ENCODE results near the gene CEP192.

CEP192 gene

DNA sequence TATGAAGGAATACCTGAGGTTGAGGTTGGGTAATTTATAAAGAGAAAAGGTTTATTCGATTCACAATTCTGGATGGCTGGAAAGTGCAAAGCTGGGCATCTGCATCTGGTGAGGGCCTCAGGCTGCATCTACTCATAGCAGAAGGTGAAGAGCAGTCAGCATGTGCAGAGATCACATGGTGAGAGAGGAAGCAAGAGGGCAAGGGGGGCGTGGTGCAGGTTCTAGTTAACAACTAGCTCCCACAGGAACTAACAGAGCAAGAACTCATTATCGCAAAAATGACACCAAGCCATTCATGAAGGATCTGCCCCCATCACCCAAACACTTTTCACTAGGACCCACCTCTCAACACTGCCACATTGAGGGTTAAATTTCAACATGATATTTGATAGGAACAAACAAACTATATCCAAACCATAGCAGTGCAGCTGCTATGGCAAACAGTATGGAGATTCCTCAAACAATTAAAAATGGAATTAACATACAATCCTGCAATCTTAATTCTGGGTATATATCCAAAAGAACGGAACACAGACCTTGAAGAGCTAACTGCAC is 154.6 kb downstream of the CEP192 start:
- TF ChIP-seq CTCF (conservative IDR thresholded peaks at IDR 0.05), result no peak
- H3K27ac ChIP-seq, result no peak overlapping the region

- H3K27ac ChIP-seq, result peak overlapping the region; percentile 19; the same call in 1 of the 2 replicates
- TF ChIP-seq CTCF (conservative IDR thresholded peaks at IDR 0.05), result no peak
Observed at GRCh38 chr18:13147130-13147529, 156.0 kb downstream of the CEP192 start.

DNA sequence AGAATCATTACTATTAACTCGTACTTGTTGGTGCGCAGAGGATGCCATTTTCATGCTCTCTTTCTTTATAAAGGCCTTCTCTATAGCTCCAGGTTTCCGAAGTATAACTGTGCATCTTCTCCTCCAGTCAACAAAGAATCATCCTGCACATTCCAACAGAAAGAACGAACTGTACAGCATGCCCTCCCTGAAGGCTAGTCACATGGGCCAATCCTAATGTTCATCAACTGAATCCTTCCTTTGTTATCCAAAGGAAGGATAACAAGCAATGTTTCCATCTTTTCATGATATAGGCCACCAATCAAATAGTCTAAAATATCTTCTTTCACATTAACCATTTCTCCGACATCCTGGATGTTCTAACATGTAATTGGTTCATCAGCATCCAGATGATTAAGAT is 160.5 kb downstream of the CEP192 start:
- no peak for TF ChIP-seq CTCF (conservative IDR thresholded peaks at IDR 0.05)
- H3K27ac ChIP-seq, result no peak overlapping the region

DNA sequence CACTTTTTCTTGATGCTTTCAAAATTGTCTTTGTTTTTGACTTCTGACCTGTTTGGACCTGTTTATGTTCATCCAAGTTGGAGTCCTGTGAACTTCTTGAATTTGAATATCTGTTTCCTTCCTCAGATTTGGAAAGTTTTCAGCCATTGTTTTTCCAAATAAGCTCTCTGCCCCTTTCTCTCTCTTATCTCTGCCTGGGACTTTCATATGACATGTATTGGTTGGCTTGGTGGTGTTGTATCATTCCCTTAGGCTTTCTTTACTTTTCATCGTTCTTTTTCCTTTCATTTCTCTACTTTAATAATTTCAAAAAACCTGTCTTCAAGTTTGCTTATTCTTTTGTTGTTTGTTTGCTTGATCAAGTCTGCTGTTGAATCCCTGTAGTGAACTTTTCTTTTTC is 167.3 kb downstream of the CEP192 start:
- no peak for TF ChIP-seq CTCF (conservative IDR thresholded peaks at IDR 0.05)
- no peak overlapping the region for H3K27ac ChIP-seq

DNA sequence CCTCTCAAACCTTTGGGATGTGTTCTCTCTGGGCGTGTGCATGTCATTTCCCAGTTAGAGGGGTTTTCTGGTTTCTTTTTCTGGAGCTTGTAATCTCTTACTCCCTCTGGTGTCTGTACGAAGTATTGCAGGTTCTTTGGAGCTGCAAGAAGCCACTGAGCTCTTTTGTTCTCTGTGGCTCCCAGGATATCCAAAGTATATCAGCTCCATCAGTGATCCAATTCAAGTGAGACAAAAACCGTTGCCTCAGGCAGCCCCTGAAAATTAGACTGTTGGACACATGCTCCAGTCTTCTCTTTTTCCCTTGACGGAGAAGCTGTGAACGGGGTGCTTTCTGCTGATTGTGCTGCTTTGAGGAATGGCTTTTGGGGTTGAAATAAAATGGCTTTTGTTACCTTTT is 168.4 kb downstream of the CEP192 start:
- no peak overlapping the region for H3K27ac ChIP-seq
- peak; percentile 86 for TF ChIP-seq CTCF (conservative IDR thresholded peaks at IDR 0.05)

DNA sequence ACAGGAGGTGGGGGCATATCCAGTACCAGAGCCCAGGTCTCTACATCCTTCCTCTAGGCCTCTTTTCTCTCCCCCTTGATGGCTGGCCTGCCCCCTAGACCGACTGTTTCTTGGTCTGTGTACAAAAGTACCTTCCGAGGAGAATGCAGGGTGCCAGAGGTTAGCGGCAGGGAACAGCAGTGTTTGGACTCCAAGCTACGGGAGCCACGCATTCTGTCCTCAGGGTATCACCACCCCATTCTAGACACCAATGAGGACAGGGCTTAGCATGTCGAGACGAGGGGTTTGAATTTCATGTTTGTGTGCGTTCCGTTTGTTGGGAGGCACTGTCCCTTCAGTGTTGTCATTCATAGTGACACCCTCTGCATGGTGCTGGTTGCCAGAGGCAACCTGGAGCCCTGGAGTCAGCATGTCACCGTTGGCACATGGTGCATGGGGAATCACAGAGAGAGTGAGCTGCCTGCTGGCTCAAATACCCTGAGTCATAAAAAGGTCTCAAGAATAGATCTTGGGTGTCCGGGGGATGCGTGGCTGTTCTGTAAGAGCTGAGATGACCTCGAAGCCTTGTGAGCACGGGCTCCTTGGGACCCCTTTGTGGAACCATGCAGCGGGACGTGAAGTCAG is 170.2 kb downstream of the CEP192 start:
- TF ChIP-seq CTCF (conservative IDR thresholded peaks at IDR 0.05), result no peak
- no peak overlapping the region for H3K27ac ChIP-seq

- no peak overlapping the region for H3K27ac ChIP-seq
- TF ChIP-seq CTCF (conservative IDR thresholded peaks at IDR 0.05), result no peak
Observed at GRCh38 chr18:13163167-13163927, 172.2 kb downstream of the CEP192 start.

All from VCaP (cell line).